Measurements from ENCODE around the gene LDB3.

GRCh38 chr10:86707505-86707904 is 39.2 kb downstream of the LDB3 start:
- no peak for TF ChIP-seq POU5F1 (IDR thresholded peaks at IDR 0.05; ENCODE audit: low read depth, low read length)
- no peak for TF ChIP-seq GABPA (IDR thresholded peaks at IDR 0.05; ENCODE audit: borderline replicate concordance, insufficient read depth, low read length)
- TF ChIP-seq YY1 (IDR thresholded peaks at IDR 0.05; ENCODE audit: low read depth, low read length) = no peak
- TF ChIP-seq BACH1 (IDR thresholded peaks at IDR 0.05; ENCODE audit: low read length) = no peak
- no peak for TF ChIP-seq EP300 (IDR thresholded peaks at IDR 0.05; ENCODE audit: borderline replicate concordance in 1 of 2, low read depth in 2 of 2, low read length in 2 of 2)
- no peak for TF ChIP-seq TAF1 (IDR thresholded peaks at IDR 0.05; ENCODE audit: low read depth, low read length)
- TF ChIP-seq GTF2F1 (IDR thresholded peaks at IDR 0.05; ENCODE audit: borderline replicate concordance, low read depth, low read length) = no peak
- no peak for TF ChIP-seq CTCF (IDR thresholded peaks at IDR 0.05; ENCODE audit: control extremely low read depth in 1 of 3, insufficient read depth in 1 of 3, low read depth in 1 of 3, low read length in 3 of 3)
- no peak for TF ChIP-seq POLR2AphosphoS5 (IDR thresholded peaks at IDR 0.05; ENCODE audit: low read depth, low read length)
- no peak for TF ChIP-seq POLR2A (IDR thresholded peaks at IDR 0.05; ENCODE audit: control extremely low read depth in 1 of 2, low read depth in 2 of 2, low read length in 2 of 2)
- no peak for TF ChIP-seq ATF2 (IDR thresholded peaks at IDR 0.05; ENCODE audit: low read length)
- TF ChIP-seq RNF2 (IDR thresholded peaks at IDR 0.05; ENCODE audit: borderline replicate concordance, low read depth, low read length, missing control alignments, poor library complexity, severe bottlenecking) = no peak

Data from H1 (cell line).